Fibroblast of pulmonary artery (primary cell): ENCODE measurements around the gene SLC47A2.

Source experiments
- DNase-seq: peaks from one replicate; pipeline ENCODE4 v3.0.0-alpha.2; 2010; ENCODE audit warnings: low read depth
- H3K4me3 ChIP-seq: replicated peaks from 2 replicates; pipeline ENCODE4 v1.5.1; 2011; ENCODE audit warnings: low read depth, mild to moderate bottlenecking, control low read depth, low read length, moderate library complexity
- CTCF ChIP-seq: IDR thresholded peaks from 2 replicates; pipeline ENCODE4 v1.5.1; 2011; ENCODE audit warnings: mild to moderate bottlenecking, control low read depth, low read length, inconsistent platforms; ENCODE audit errors: missing control alignments

Gene SLC47A2

GRCh38 chr17:19746517-19746916 is 30.1 kb upstream of the SLC47A2 start:
- no peak overlapping the region for H3K4me3 ChIP-seq
- TF ChIP-seq CTCF, result no peak
- no peak for DNase-seq

GRCh38 chr17:19744922-19745757 is 28.8 kb upstream of the SLC47A2 start:
- peak overlapping the region; percentile 25 for H3K4me3 ChIP-seq
- DNase-seq, result peak; percentile 75
- peak; percentile 82 for TF ChIP-seq CTCF

- no peak for TF ChIP-seq CTCF
- peak overlapping the region; percentile 25 for H3K4me3 ChIP-seq
These were observed 28.1 kb upstream of the SLC47A2 start for GRCh38 chr17:19744492-19744891.

GRCh38 chr17:19743101-19744100 is 27.0 kb upstream of the SLC47A2 start:
- no peak for TF ChIP-seq CTCF
- DNase-seq, result no peak
- no peak overlapping the region for H3K4me3 ChIP-seq

More at GRCh38 chr17:19744492-19744891, 28.1 kb upstream of the SLC47A2 start:
- DNase-seq, result no peak

GRCh38 chr17:19742495-19742894 is 26.1 kb upstream of the SLC47A2 start:
- no peak for DNase-seq
- no peak overlapping the region for H3K4me3 ChIP-seq
- no peak for TF ChIP-seq CTCF

GRCh38 chr17:19741832-19742457 is 25.6 kb upstream of the SLC47A2 start:
- TF ChIP-seq CTCF, result no peak
- no peak for DNase-seq
- no peak overlapping the region for H3K4me3 ChIP-seq
